Measurements from ENCODE around the gene FBXO42. TPM values are rescaled to one million over a fixed set of nuclear protein-coding genes. Genes with fewer than 3 reads are reported as not detected.
A peak's percentile ranks its signal among the peaks of the same experiment; 100 is the strongest.

FBXO42 gene
- polyA plus RNA-seq, 1 experiment: 15.1 TPM

- DNase-seq (ENCODE audit: low read depth, low spot score): no peak
- TF ChIP-seq CTCF (IDR thresholded peaks at IDR 0.05; ENCODE audit: low read depth, low read length): peak; percentile 40
- no peak overlapping the region for H3K27ac ChIP-seq (ENCODE audit: low read depth, low read length)
- no peaks in the 10 kb centered on the region for H3K27me3 ChIP-seq (ENCODE audit: control insufficient read depth, insufficient read depth, low read length)
- ChIA-PET CTCF (no interaction called here), POLR2A (interaction anchor here (0.6 kb wide), 1 partner anchor 54 kb away, joined by 3 read pairs; no protein-coding TSS in a partner anchor)
- no peaks in the 10 kb centered on the region; the same call in 1 of the 2 replicates for H3K9me3 ChIP-seq (ENCODE audit: control insufficient read depth, insufficient read depth, low read length)
- H3K4me3 ChIP-seq (ENCODE audit: low read depth, low read length): no peak overlapping the region
Measured at GRCh38 chr1:16204634-16205333, 147.5 kb downstream of the FBXO42 start.

GRCh38 chr1:16204216-16204615, 148.1 kb downstream of the FBXO42 start:
- no peak for TF ChIP-seq CTCF (IDR thresholded peaks at IDR 0.05; ENCODE audit: low read depth, low read length)
- Histone ChIP-seq H3K9me3 (ENCODE audit: control insufficient read depth, insufficient read depth, low read length) (no peaks in the 10 kb centered on the region; the same call in 1 of the 2 replicates), H3K4me3 (ENCODE audit: low read depth, low read length) (no peak overlapping the region), H3K27ac (ENCODE audit: low read depth, low read length) (no peak overlapping the region), H3K27me3 (ENCODE audit: control insufficient read depth, insufficient read depth, low read length) (no peaks in the 10 kb centered on the region)
- POLR2A ChIA-PET: interaction anchor here (0.6 kb wide), 1 partner anchor 53 kb away, joined by 3 read pairs; no protein-coding TSS in a partner anchor
- DNase-seq (ENCODE audit: low read depth, low spot score): no peak
- CTCF ChIA-PET: interaction anchor here (0.9 to 1.4 kb wide), 2 partner anchors 122 to 130 kb away, joined by 3 read pairs; no protein-coding TSS in a partner anchor

GRCh38 chr1:16203550-16203949, 148.7 kb downstream of the FBXO42 start:
- no peaks in the 10 kb centered on the region; the same call in 1 of the 2 replicates for H3K9me3 ChIP-seq (ENCODE audit: control insufficient read depth, insufficient read depth, low read length)
- no peak overlapping the region for H3K27ac ChIP-seq (ENCODE audit: low read depth, low read length)
- CTCF ChIA-PET: interaction anchor here (0.6 to 1.4 kb wide), 3 partner anchors 119 to 130 kb away, joined by 3 read pairs; no protein-coding TSS in a partner anchor
- H3K27me3 ChIP-seq (ENCODE audit: control insufficient read depth, insufficient read depth, low read length): no peaks in the 10 kb centered on the region
- no peak for DNase-seq (ENCODE audit: low read depth, low spot score)
- POLR2A ChIA-PET: interaction anchor here (0.6 kb wide), 1 partner anchor 214 kb away, joined by 6 read pairs; no protein-coding TSS in a partner anchor
- TF ChIP-seq CTCF (IDR thresholded peaks at IDR 0.05; ENCODE audit: low read depth, low read length): no peak
- H3K4me3 ChIP-seq (ENCODE audit: low read depth, low read length): no peak overlapping the region

- CTCF ChIA-PET: interaction anchor here (0.5 to 1.4 kb wide), 3 partner anchors 120 to 170 kb away, joined by 3 read pairs; no protein-coding TSS in a partner anchor
- Histone ChIP-seq H3K27ac (ENCODE audit: low read depth, low read length) (no peak overlapping the region), H3K9me3 (ENCODE audit: control insufficient read depth, insufficient read depth, low read length) (no peaks in the 10 kb centered on the region; the same call in 1 of the 2 replicates), H3K27me3 (ENCODE audit: control insufficient read depth, insufficient read depth, low read length) (no peaks in the 10 kb centered on the region), H3K4me3 (ENCODE audit: low read depth, low read length) (no peak overlapping the region)
- TF ChIP-seq CTCF (IDR thresholded peaks at IDR 0.05; ENCODE audit: low read depth, low read length): no peak
- no peak for DNase-seq (ENCODE audit: low read depth, low spot score)
- POLR2A ChIA-PET: no interaction called here
Measured at GRCh38 chr1:16202281-16203210, 149.7 kb downstream of the FBXO42 start.

All from AG04450 (cell line).